ENCODE measurements around the gene GLI2.

GLI2 gene

DNA sequence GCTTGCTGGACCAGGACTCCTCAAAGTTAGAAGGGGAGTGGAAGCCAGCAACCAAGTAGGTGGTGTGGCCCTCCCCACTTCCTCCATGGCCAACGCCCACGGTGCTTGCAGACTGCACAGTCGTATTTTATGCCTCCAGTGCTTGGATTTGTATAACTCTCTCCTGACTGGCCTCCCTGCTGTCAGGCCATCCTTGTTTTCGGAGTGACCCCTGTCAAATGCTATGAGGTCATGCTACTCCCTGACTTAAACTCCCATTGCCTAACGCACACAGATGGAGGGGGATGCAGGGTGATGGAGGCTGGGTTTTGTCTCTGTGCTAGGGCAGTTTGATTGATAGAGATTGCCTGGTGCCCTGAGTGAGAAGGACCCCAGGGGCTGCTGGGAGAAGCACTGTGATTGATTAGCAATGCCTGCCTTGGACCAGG is 36.1 kb downstream of the GLI2 start:
- no peak for FAIRE-seq

DNA sequence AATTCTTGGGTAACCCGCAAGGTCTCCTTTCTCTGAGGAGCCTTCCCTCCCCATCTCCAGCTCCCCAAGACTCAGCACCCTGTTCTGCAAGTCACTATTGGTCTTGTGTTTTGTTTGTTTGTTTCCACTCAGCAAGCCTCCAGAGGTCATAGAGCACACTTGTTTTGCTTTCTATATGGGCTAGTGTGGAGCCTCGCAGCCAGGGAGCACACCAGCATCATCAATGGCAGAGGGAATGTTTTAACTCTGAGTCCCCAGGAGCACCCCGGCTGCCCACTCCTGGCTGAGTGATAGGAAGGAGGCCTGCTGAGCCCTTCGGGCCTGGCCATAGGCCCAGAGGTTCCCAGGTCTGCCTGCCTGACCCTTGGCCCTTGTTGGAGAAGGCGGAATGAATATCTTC is 36.6 kb downstream of the GLI2 start:
- FAIRE-seq = no peak

DNA sequence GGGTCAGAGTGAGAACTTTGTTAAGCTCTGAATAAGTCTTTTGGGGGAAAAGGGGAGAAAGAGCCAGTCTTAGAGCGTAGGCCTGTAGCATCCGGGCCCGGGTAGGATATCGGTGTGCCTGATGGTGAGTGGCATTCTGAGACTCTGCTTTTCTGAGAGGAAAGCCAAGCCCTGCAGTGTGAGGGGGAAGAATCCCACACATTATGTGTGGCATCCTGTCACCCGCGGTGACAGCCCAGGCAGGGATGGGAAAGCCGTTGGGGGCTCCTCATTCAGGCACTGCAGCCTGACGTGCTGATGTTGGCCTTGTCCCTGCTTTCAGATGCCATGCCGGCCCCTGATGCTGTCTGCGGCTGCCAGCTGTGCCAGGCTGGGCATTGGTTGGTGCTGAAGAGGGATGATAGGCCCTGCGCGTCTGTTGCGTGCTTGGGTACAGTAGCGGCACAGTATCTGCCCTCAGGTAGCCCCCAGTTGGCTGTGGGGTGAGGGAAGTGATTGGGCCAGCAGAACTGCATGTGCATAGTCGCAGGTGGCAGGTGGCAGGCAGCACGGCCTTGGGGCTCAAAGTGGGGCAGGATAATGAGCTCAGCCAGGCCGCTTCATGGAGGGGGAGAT is 37.6 kb downstream of the GLI2 start:
- no peak for FAIRE-seq

DNA sequence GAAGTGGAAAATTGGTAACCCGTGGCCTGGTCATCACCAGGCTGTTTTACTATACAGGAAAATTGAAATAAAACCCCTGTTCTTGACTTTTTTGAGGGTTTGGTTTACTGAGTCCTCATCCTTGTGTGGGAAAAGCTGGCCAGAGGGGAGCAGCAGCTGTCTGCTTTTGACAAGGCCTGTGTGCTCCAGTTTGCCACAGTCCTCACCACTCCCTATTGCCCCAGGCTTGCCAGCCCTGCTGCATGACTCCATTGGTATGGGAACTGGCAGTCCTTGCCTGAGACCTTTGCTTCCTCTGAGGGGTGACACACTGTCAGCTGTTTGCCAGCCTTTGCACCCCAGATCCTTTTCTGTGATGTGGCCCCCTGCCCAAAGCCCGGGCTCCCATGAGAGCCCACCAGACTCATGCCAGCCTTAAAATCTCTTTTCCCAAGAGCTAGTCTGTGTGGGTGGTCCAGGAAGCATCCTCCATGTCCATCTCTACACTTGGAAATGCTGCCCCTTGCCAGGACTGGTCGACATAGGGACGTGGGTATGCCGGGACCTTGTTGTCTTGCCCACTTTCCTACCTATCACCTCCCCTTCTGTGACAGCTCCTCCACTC is 39.0 kb downstream of the GLI2 start:
- FAIRE-seq = no peak

DNA sequence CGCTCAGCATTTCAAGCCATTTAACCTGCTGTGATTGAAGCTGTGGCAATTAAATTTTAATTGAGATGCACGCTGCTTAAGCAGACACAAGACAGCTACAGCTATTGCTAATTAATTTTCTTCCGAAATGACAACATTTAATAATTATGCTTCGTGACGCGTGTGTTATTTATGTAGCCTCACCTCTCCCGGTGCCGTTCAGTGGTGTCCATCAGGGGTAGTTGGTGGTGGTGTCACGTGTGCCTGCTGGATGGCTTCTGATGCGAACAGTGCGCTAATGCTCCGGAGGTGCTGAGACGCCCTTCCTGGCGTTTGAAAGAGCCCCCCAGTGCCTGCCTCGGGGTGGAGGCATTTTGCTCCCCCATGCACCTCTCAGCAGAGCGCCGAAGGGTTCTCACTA is 39.5 kb downstream of the GLI2 start:
- FAIRE-seq = no peak

DNA sequence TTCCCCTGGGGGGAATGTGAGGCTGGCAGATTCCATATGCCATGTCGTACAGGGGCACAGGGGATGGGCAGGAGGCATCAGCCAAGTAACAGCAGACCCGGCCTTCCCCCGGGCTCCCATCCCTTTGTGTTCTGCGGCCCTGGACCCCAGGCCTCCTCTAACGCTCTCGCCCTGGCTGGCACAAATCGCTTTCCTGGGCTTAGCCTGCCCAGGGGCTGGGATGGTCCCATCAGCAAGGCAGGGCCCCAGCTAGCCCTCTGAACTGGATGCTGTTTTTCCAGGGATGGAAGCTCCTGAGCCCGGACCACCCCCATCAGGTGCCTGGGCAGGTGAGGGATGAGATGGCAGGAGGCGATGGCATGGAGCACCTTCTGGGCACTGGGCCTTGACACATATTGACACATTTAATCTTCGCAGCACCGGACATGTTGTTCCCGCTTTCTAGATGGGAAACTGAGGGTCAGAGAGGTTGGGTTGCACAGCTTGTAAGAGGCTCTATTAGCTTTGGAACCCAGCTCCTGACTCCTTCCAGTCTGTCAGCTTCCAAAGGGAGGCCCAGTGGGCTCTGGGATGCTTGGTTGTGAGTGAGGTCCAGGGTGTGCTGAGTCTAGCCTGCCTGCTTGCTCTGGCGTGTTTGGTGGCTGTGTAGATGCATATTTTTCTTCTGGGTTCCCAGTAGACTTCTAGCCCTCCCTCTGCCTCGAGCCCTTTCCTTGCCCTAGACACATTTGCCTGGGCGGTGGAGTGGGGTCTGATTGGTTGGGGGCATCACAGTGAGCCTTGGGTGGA is 40.3 kb downstream of the GLI2 start:
- no peak for FAIRE-seq

DNA sequence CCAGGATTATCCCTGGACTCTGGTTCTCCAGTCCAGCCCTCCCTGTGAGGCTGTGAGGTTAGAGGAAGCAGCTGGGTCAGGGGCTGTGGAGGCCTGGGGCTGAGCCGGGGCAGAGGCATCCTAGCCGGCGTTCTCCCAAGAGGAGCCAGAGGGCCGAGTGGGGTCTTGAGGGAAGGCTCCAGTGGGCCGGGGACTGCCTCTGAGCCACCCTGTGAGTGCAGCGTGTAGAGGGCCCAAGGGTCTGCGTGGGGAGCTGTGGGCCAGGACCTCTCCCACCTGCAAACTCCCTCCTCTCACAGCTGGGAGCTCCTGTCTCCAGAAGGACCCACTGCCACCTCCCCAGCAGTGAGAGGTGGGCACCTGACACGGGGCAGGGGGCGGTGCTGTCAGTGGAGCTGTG is 41.0 kb downstream of the GLI2 start:
- FAIRE-seq = no peak

DNA sequence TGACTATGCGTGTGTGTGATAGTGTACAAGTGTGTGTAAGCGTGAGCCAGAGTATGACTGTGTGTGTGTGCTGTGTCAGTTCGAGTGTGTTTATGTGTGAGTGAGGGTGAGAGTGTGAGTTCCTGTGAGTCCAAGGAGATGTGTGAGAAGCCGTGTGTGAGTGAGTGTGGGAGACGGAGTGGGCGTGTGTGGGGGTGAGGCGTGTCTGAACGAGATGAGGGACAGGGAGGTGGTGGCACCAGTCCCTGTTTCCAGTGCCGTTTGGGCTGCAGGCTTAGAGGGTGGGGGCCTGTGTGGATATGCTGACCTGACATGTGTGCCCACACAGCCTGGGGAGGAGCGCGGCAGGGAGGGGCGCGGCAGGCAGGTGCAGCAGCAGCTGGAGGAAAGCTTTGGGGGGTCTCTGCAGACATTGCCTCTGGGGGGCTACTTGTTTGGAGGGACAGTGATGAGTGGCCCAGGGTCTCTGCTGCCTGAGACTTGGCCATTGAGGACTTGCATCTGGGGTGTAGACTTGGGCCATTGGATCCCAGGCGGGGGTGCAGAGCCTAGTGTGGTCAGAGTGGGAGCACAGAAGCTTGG is 41.6 kb downstream of the GLI2 start:
- no peak for FAIRE-seq

DNA sequence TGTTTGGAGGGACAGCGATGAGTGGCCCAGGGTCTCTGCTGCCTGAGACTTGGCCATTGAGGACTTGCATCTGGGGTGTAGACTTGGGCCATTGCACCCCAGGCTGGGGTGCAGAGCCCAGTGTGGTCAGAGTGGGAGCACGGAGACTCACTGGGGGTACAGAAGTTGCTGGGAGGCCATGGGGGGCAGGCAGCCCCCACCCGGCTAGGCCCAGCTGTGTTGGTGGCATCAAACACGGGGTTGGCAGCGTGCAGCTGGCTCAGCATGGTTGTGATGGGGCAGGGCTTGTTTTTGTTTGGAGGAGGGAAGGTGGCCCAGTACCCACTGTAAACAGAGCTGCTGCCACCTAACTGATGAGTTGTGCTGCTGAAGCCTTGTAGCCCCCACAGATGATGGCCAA is 42.1 kb downstream of the GLI2 start:
- no peak for FAIRE-seq

DNA sequence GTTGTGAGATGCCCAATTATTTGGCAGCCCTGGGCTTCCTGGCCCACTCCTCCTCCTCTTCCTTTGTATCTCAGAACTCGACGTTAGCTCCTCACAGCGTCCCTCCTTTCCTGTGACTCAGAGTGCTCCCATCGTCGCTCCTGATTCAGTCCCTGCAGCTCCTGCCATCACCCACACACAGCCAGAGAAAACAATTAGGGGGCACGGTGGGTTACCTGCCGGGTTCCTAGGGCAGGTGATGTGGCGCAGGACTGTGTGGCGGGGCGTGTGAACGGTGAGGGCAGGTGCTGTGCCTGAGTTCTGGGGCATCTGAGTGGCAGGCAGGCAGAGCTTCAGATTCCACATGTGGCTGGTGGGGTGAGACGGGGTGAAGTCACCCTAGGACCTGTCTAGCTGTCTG is 42.6 kb downstream of the GLI2 start:
- FAIRE-seq = no peak

DNA sequence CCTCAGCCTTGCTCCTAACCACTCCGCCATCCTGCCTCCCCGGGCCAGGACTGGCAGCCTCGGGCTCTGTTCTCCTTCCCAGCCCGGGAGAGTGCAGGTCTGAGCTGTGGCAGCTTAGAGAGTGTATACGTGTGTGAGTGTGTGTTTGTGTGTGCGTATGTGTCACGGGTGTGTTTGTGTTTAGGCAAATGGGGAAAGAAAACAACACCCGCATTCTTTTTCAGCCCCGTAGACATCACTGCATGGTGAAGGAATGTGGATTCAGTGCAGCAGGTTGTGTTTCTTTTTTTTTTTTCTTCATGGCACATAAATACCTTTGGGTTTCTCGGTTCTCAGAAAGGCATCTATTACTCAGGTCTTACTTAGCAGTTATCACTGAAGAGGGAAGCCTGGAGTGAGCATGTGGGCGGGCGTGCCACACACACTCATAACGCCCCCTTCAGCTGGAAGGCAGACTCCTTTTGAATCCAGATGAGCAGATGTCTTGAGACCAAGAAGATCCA is 44.2 kb downstream of the GLI2 start:
- FAIRE-seq = no peak

DNA sequence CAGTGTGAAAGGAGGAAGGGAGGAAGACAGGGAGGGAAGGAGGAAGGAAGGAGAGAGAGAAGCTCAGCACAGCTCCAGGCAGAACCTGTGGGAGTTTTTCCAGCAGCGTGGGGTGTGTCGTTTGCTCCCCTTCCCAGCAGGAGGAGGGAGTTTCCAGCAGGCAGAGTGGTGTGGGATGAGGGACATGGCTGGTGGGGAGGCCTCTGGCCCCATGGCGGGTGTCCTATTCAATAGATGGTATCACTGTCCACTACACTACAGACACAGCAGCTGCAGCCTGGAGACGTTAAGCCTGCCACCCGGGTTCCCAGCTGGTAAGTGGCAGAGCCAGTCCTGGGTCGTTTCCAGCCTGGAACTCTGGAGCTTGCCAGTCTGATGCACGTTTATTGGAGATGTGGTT is 44.7 kb downstream of the GLI2 start:
- FAIRE-seq = no peak

DNA sequence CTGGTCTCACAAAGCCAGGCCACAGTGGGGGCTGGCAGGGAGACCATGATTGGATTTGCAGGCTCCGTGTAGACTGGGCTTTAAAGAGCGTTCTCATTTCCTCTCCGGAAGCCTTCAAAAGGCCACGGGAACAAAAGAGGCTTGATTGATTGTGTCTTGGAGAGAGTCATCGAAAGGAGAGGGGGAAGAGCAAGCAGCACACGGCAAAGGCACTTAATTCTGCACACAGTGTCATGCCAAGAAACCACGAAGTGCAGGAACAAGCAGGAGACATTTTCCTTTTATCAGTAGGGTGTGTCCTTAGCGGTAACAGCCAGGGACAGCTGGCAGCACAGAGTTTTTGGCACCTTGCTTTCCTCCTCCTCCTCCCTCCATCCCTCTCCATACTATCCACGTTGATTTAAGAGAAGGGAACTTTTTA is 47.7 kb downstream of the GLI2 start:
- FAIRE-seq = no peak

DNA sequence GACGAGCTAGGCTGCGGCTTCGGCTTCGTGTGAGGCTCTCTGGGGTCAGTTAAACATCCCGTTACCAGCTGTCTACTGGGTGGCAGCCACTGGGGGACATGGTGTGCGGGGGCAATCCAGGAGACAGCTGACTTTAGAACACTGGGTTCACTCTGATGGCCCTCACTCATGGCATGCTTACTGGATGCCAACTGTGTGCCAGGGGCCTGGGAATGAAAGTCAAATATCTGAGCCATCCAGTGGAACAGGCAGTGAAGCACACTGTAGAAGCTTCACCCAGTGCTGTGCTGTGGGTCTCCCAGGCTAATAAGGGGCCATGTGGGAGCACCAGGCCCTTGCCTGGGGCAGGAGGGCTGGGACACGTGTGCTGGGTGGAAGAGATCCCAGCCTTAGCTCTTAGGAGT is 48.3 kb downstream of the GLI2 start:
- no peak for FAIRE-seq
